ACC112 (cell line): ENCODE data around the gene SOD2.
A peak's percentile ranks its signal among the peaks of the same experiment; 100 is the strongest.
"Not testable (repeated sequence)": the region's sequence is repeated elsewhere in the genome, so short reads cannot be mapped to it uniquely, and the experiment has no call there.

ENCODE experiments used
- H2AFZ ChIP-seq: fragments of 200-600 bp; sonication (generic); one replicate; pipeline ENCODE4 v1.6.0; 2017; ENCODE audit warnings: antibody characterized with exemption, low read length; ENCODE audit not compliant: unreplicated experiment
- H3K27ac ChIP-seq: fragments of 200-600 bp; sonication (generic); 2 replicates; pipeline ENCODE4 v1.5.1; 2014; ENCODE audit warnings: low read depth, mild to moderate bottlenecking, antibody characterized with exemption, low read length, moderate library complexity
- H3K27me3 ChIP-seq: fragments of 200-600 bp; sonication (generic); 2 replicates; pipeline ENCODE4 v1.6.1; 2014; ENCODE audit warnings: mild to moderate bottlenecking, antibody characterized with exemption, low read length, moderate library complexity, mixed read lengths; ENCODE audit not compliant: insufficient read depth
- H3K36me3 ChIP-seq: fragments of 200-600 bp; sonication (generic); 2 replicates; pipeline ENCODE4 v1.6.1; 2016; ENCODE audit warnings: mild to moderate bottlenecking, antibody characterized with exemption, low read length, moderate library complexity, mixed read lengths; ENCODE audit not compliant: insufficient read depth
- H3K4me1 ChIP-seq: fragments of 200-600 bp; sonication (generic); one replicate; pipeline ENCODE4 v1.6.1; 2016; ENCODE audit warnings: low read length, mixed read lengths; ENCODE audit not compliant: insufficient read depth, unreplicated experiment, control insufficient read depth
- H3K4me3 ChIP-seq: fragments of 200-600 bp; sonication (generic); 2 replicates; pipeline ENCODE4 v1.5.1; 2014; ENCODE audit warnings: mild to moderate bottlenecking, low read depth, low read length
- H3K79me2 ChIP-seq: fragments of 200-600 bp; sonication (generic); one replicate; pipeline ENCODE4 v1.6.0; 2016; ENCODE audit warnings: low read length; ENCODE audit not compliant: control insufficient read depth, unreplicated experiment, insufficient read depth

The SOD2 gene

GRCh38 chr6:159693894-159694545, 979 bp upstream of the SOD2 start:
- H3K79me2 ChIP-seq: peaks cover 41% of the 10 kb centered on the region
- peak overlapping the region; percentile 83 for H3K4me3 ChIP-seq
- H3K36me3 ChIP-seq: peaks cover 15% of the 10 kb centered on the region; the same call in 1 of the 2 replicates
- peak overlapping the region; percentile 83 for H3K27ac ChIP-seq
- peak overlapping the region; percentile 51 for H2AFZ ChIP-seq
- peaks cover 27% of the 10 kb centered on the region for H3K4me1 ChIP-seq
- no peaks in the 10 kb centered on the region for H3K27me3 ChIP-seq

DNA sequence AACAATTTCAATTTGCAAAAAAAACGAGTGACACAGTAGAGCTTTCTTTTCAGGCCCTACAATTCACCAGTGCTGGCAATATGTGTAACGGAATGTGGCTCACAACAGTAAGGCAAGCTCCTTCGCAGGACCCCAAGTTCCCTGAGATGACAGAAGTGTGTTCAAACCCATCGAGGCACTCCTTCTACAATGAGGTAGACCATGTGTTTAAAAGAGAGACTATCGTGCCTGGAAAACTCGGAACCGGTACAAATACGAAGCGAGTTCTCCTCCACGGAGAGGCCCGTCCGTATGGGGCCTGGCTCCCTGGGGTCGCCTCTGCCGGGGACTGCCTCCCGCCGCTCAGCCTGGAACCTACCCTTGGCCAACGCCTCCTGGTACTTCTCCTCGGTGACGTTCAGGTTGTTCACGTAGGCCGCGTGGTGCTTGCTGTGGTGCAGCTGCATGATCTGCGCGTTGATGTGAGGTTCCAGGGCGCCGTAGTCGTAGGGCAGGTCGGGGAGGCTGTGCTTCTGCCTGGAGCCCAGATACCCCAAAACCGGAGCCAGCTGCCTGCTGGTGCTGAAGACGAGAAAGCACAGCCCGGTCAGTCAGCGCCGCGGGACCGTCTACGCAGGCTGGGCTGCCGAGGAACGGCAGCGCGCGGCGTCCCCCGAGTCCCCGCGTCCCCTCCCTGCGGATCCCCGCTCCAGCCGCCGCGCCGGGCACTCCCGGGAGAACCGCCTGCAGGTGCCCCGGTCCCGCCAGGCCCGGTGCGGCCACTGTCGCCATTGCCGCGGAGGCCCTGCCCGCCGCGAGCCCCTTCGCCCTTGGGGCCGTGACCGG, 526 bp downstream of the SOD2 start:
- peaks cover 29% of the 10 kb centered on the region for H3K36me3 ChIP-seq
- H3K27me3 ChIP-seq: no peaks in the 10 kb centered on the region
- peaks cover 53% of the 10 kb centered on the region for H3K79me2 ChIP-seq
- peak overlapping the region; percentile 83 for H3K4me3 ChIP-seq
- H3K27ac ChIP-seq: peak overlapping the region; percentile 83
- peaks cover 36% of the 10 kb centered on the region for H3K4me1 ChIP-seq
- H2AFZ ChIP-seq: no peak overlapping the region

GRCh38 chr6:159691963-159692287, 1.1 kb downstream of the SOD2 start:
- H3K27me3 ChIP-seq: no peaks in the 10 kb centered on the region
- peaks cover 55% of the 10 kb centered on the region for H3K79me2 ChIP-seq
- H3K36me3 ChIP-seq: peaks cover 35% of the 10 kb centered on the region
- peaks cover 36% of the 10 kb centered on the region for H3K4me1 ChIP-seq
- H2AFZ ChIP-seq: no peak overlapping the region
- H3K4me3 ChIP-seq: peak overlapping the region; percentile 83
- H3K27ac ChIP-seq: peak overlapping the region; percentile 83

DNA sequence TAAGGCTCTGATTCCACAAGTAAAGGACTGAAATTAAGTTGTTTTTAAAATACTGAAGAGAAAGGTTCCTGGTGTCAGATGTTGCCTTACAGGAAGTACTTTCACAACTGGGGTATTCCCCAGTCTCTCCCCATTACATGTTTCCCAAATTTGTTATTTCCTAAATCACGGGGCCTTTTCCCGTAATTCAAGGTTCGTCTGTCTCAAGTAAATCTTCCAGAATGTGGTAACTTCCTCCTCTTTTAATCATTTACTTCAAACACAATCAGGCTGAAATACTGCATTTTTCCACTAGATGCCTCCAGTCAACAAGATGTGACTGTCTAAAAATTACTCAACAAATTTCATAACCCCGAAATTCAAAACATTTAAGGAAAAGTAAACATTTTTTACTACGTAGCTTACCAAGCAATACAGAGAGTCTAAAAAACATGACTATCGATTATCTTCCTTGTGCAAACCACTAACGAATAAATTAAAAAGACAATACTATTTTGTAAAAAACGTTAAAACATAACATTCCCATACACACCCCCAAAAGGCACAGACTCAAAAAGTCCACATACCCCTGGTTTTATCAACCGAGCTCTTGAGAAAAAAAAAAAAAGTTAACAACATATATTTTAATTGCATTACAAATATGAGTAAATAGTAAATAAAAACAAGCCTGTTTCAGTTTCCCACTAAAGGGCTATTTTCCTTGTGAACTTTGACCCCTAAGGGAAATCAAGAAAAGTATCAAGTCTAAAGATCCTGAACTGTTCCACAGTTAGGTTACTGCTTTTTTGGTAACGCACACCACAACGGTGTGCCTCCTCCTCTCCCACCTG, 1.7 kb downstream of the SOD2 start:
- Histone ChIP-seq H2AFZ (no peak overlapping the region), H3K36me3 (peaks cover 38% of the 10 kb centered on the region), H3K79me2 (peaks cover 59% of the 10 kb centered on the region), H3K27me3 (no peaks in the 10 kb centered on the region), H3K4me1 (peaks cover 36% of the 10 kb centered on the region), H3K4me3 (peak overlapping the region; percentile 83), H3K27ac (peak overlapping the region; percentile 83)

- Histone ChIP-seq H3K79me2 (peaks cover 59% of the 10 kb centered on the region), H3K4me3 (peak overlapping the region; percentile 83), H3K36me3 (peaks cover 45% of the 10 kb centered on the region), H3K4me1 (peaks cover 28% of the 10 kb centered on the region), H3K27ac (peak overlapping the region; percentile 83)
- not testable (repeated sequence) for H2AFZ ChIP-seq, H3K27me3 ChIP-seq
These were observed 2.9 kb downstream of the SOD2 start for GRCh38 chr6:159690135-159690534.

DNA sequence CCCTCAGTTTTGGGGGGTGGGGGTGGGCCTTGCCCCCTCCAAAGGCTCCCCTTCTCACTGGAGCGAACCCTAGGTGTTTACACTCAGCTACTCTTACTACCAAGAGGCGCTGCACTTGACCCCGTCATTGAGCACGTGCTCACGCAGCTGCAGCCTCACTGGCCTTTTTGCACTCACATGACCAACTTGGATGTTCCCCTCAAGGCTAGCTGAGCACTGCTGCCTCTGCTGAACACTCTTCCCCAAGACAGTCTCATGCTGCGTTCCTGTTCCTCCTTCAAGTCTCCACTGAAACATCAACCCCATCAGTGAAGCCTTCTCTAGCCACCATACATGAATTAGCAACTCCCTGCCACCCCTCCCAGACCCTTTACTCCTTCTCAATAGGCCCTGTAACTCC, 4.0 kb downstream of the SOD2 start:
- H2AFZ ChIP-seq: no peak overlapping the region
- peaks cover 49% of the 10 kb centered on the region for H3K36me3 ChIP-seq
- H3K27ac ChIP-seq: peak overlapping the region; percentile 2; the same call in 1 of the 2 replicates
- no peaks in the 10 kb centered on the region for H3K27me3 ChIP-seq
- peaks cover 19% of the 10 kb centered on the region for H3K4me1 ChIP-seq
- peak overlapping the region; percentile 83 for H3K4me3 ChIP-seq
- H3K79me2 ChIP-seq: peaks cover 52% of the 10 kb centered on the region

DNA sequence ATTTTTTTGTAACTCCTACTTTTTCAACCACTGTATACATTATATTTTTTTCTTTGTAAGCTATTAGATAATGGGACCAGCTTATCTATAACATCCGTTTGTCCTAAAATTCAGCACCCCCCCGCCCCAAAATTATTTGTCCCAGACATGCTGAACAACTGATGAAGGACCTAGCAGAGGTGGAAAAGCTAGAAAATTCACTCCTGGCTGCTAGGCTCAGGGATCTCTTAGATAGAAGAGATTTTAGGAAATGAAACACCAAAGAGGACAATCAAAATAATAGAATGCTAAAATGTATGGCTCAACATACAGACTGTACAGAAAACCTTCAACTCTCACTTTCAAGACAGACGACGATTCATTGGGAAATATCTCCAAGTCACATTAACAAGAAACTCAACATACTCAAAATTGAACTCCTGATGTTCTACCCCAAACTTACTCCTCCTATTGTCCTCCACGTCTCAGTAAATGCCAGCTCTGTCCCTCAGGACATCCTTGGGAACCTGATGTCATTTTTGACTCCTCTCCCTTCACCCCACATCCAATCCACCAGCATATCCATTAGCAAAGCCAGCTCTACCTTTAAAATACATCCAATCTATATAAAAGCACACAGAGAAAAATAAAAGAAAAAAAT, 4.7 kb downstream of the SOD2 start:
- Histone ChIP-seq H3K4me3 (peak overlapping the region; percentile 83; the same call in 1 of the 2 replicates), H3K79me2 (peaks cover 50% of the 10 kb centered on the region), H2AFZ (no peak overlapping the region), H3K27ac (peak overlapping the region; percentile 5; the same call in 1 of the 2 replicates), H3K4me1 (peaks cover 17% of the 10 kb centered on the region), H3K36me3 (peaks cover 54% of the 10 kb centered on the region), H3K27me3 (no peaks in the 10 kb centered on the region)

DNA sequence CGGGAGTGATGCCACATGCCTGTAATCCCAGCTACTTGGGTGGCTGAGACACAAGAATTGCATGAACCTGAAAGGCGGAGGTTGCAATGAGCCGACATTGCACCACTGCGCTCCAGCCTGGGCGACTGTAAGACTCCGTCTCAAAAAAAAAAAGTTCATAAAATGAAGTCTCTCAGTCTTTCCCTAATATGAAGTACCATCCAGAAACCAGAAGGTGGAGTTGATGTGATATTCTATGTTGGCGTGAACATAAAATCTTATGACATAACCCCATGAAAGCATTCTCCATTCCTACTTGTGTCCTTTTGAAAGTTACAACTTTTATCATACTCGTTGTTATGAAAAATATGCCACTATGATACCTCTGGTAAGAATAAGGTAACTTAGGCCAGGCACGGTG, 5.7 kb downstream of the SOD2 start:
- H3K4me1 ChIP-seq: peaks cover 17% of the 10 kb centered on the region
- H3K36me3 ChIP-seq: peaks cover 52% of the 10 kb centered on the region
- H3K79me2 ChIP-seq: peaks cover 42% of the 10 kb centered on the region
- no peak overlapping the region for H3K27ac ChIP-seq
- no peak overlapping the region for H2AFZ ChIP-seq
- H3K27me3 ChIP-seq: no peaks in the 10 kb centered on the region
- no peak overlapping the region for H3K4me3 ChIP-seq

DNA sequence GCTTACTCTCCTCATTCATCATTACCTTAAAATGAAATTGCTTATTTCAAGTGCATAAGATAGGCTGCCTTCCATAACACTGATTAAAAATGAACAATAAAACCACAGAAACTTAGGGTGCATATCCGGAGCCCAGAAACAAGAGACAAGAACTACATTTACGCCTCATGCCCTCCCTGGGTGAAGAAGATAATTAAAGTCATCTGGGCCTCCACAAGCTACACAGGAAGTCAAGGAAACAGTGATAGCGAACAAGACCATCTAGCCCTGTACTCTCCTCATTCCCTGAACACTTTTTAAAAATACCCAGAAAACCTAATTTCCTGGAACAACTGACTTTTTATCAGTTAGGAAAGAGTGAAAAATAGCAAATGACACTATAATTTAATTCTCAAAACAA, 6.3 kb downstream of the SOD2 start:
- Histone ChIP-seq H3K79me2 (peaks cover 36% of the 10 kb centered on the region), H3K27ac (no peak overlapping the region; the same call in 1 of the 2 replicates), H3K27me3 (no peaks in the 10 kb centered on the region), H3K4me3 (no peak overlapping the region), H2AFZ (no peak overlapping the region), H3K36me3 (peaks cover 53% of the 10 kb centered on the region), H3K4me1 (peaks cover 17% of the 10 kb centered on the region)

DNA sequence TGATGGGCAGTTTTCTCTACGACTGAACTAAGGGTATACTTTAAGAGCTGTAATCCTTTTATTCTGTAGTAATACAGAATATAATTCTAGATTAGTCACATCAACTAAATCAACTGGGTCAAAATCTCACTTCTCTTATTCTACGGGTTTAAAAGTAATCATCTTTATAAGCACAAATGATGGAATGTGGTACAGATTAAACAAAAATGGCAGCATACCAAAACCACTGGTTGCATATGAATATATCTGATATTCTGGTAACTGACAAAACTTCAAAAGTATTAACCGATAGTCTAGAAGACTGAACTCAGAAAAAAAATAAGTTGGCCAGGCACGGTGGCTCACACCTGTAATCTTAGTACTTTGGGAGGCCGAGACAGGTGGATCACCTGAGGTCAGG, 7.0 kb downstream of the SOD2 start:
- H3K36me3 ChIP-seq: peaks cover 55% of the 10 kb centered on the region
- no peak overlapping the region for H2AFZ ChIP-seq
- peaks cover 30% of the 10 kb centered on the region for H3K79me2 ChIP-seq
- H3K27ac ChIP-seq: no peak overlapping the region
- no peaks in the 10 kb centered on the region for H3K27me3 ChIP-seq
- peaks cover 17% of the 10 kb centered on the region for H3K4me1 ChIP-seq
- H3K4me3 ChIP-seq: no peak overlapping the region
